Liver (tissue), 9 donors: ENCODE results near the gene SLC5A6. TPM values are rescaled to one million over a fixed set of nuclear protein-coding genes. Genes with fewer than 3 reads are reported as not detected.

ENCODE experiments used
- DNase-seq: peaks from one replicate; pipeline ENCODE4 v3.0.0-alpha.2; 2017; ENCODE audit warnings: low spot score
- H3K27ac ChIP-seq, 2 donors: one replicate each; pipeline ENCODE4 v1.7.0; 2013; ENCODE audit warnings: inconsistent platforms in 2 of 2, low read length in 2 of 2, control low read depth in 1 of 2, low read depth in 1 of 2, mild to moderate bottlenecking in 1 of 2
- H3K27me3 ChIP-seq, 4 donors: one replicate each; pipeline versions ENCODE4 v1.6.1 to v1.7.0; 2013; ENCODE audit warnings: low read length in 3 of 4, inconsistent platforms in 1 of 4, mild to moderate bottlenecking in 1 of 4, moderate library complexity in 1 of 4; ENCODE audit not compliant: control insufficient read depth in 4 of 4, insufficient read depth in 4 of 4
- H3K36me3 ChIP-seq, 4 donors: one replicate each; pipeline versions ENCODE4 v1.6.1 to v1.7.0; 2013; ENCODE audit warnings: low read length in 3 of 4, mild to moderate bottlenecking in 3 of 4, low read depth in 1 of 4, moderate library complexity in 1 of 4; ENCODE audit not compliant: control insufficient read depth in 4 of 4, insufficient read depth in 3 of 4
- H3K4me1 ChIP-seq, 4 donors: one replicate each; pipeline versions ENCODE4 v1.6.1 to v1.7.0; 2013; ENCODE audit warnings: low read length in 3 of 4, mild to moderate bottlenecking in 3 of 4, moderate library complexity in 1 of 4; ENCODE audit not compliant: control insufficient read depth in 4 of 4, insufficient read depth in 4 of 4
- H3K4me3 ChIP-seq, 3 donors: one replicate each; pipeline versions ENCODE4 v1.6.1 to v1.7.0; 2013; ENCODE audit warnings: low read length in 3 of 3, control low read depth in 1 of 3, low read depth in 1 of 3, mild to moderate bottlenecking in 1 of 3
- H3K9ac ChIP-seq, 2 donors: one replicate each; pipeline ENCODE4 v1.7.0; 2013; ENCODE audit warnings: low read length in 2 of 2, mild to moderate bottlenecking in 2 of 2, moderate library complexity in 2 of 2, control low read depth in 1 of 2, low read depth in 1 of 2
- H3K9me3 ChIP-seq, 4 donors: one replicate each; pipeline versions ENCODE4 v1.6.1 to v1.7.0; 2013; ENCODE audit warnings: low read length in 3 of 4; ENCODE audit not compliant: control insufficient read depth in 4 of 4
- EGR1 ChIP-seq, 2 donors: IDR thresholded peaks; 2 replicates each; pipeline ENCODE4 v1.6.1; 2016 to 2018; ENCODE audit warnings: antibody characterized with exemption in 2 of 2, low read depth in 2 of 2
- FOXA1 ChIP-seq: IDR thresholded peaks from 2 replicates; pipeline ENCODE4 v1.6.1; 2016; ENCODE audit warnings: antibody characterized with exemption
- FOXA2 ChIP-seq: IDR thresholded peaks from 2 replicates; pipeline ENCODE4 v1.6.1; 2016; ENCODE audit warnings: antibody characterized with exemption
- GABPA ChIP-seq, 2 donors: IDR thresholded peaks in 1 of 2; conservative IDR thresholded peaks in 1 of 2; 2 replicates each; pipeline ENCODE4 v1.6.1; 2016; ENCODE audit warnings: antibody characterized with exemption in 2 of 2, mild to moderate bottlenecking in 1 of 2, moderate library complexity in 1 of 2
- HNF4A ChIP-seq, 2 donors: conservative IDR thresholded peaks; 2 replicates each; pipeline ENCODE4 v1.6.1; 2016; ENCODE audit warnings: antibody characterized with exemption in 2 of 2, mild to moderate bottlenecking in 2 of 2
- HNF4G ChIP-seq: IDR thresholded peaks from 2 replicates; pipeline ENCODE4 v1.6.1; 2016; ENCODE audit warnings: antibody characterized with exemption
- JUND ChIP-seq, 2 donors: IDR thresholded peaks; 2 replicates each; pipeline ENCODE4 v1.6.1; 2016; ENCODE audit warnings: antibody characterized with exemption in 2 of 2
- NR2F2 ChIP-seq: IDR thresholded peaks from 2 replicates; pipeline ENCODE4 v1.6.1; 2016; ENCODE audit warnings: antibody characterized with exemption
- SP1 ChIP-seq: IDR thresholded peaks from 2 replicates; pipeline ENCODE4 v1.6.1; 2018; ENCODE audit warnings: antibody characterized with exemption, mild to moderate bottlenecking
- TAF1 ChIP-seq: conservative IDR thresholded peaks from 2 replicates; pipeline ENCODE4 v1.6.1; 2016; ENCODE audit warnings: antibody characterized with exemption, mild to moderate bottlenecking
- YY1 ChIP-seq: IDR thresholded peaks from 2 replicates; pipeline ENCODE4 v1.6.1; 2016; ENCODE audit warnings: antibody characterized with exemption, mild to moderate bottlenecking
- WGBS: extraction: QIAGEN DNeasy Blood & Tissue Kit; methylation state at CpG from one replicate; pipeline ENCODE4 v1.1.7; 2013; 5-methylcytosine and 5-hydroxymethylcytosine counted together
- polyA plus RNA-seq, 2 donors: library from polyadenylated mRNA; stranded (reverse) in 1 of 2; unstranded in 1 of 2; fragments of 200-250 nt in 1 of 2; fragments of >200 nt in 1 of 2; fragmentation: Nextera tagmentation in 1 of 2; extraction: Ambion mirVana in 1 of 2; gene quantifications; one replicate each; pipeline versions ENCODE4 v1.2.1 to v1.2.3, GENCODE V29; 2013 to 2015
- total RNA-seq, 2 donors: library from RNA; depleted of rRNA; stranded (reverse); fragments of >200 nt; gene quantifications; one replicate each; pipeline ENCODE4 v1.2.3, GENCODE V29; 2014
- TF ChIP-seq, protein P1 (sequence below): IDR thresholded peaks from 2 replicates; pipeline ENCODE4 v1.6.1; 2016; ENCODE audit warnings: antibody characterized with exemption, mild to moderate bottlenecking
- TF ChIP-seq, protein P2 (sequence below): IDR thresholded peaks from 2 replicates; pipeline ENCODE4 v1.6.1; 2016; ENCODE audit warnings: antibody characterized with exemption
- TF ChIP-seq, protein P3 (sequence below): fragments of 150-350 bp; IDR thresholded peaks from 2 replicates; pipeline ENCODE4 v1.5.1; 2017; ENCODE audit warnings: improper control_type of control experiment, low read depth, low read length; ENCODE audit not compliant: missing input control
- TF ChIP-seq, protein P4 (sequence below): IDR thresholded peaks from 2 replicates; pipeline ENCODE4 v1.6.1; 2016; ENCODE audit warnings: antibody characterized with exemption
- TF ChIP-seq, protein P5 (sequence below): IDR thresholded peaks from 2 replicates; pipeline ENCODE4 v1.6.1; 2016; ENCODE audit warnings: antibody characterized with exemption
- donor health status: healthy.
- donor health status: healthy.
- donor health status: healthy.
- donor health status: healthy.
- donor health status: healthy.

Gene SLC5A6
- total and polyA plus RNA-seq, 4 donors, result 12.5 to 217 (median 73.0) TPM

DNA sequence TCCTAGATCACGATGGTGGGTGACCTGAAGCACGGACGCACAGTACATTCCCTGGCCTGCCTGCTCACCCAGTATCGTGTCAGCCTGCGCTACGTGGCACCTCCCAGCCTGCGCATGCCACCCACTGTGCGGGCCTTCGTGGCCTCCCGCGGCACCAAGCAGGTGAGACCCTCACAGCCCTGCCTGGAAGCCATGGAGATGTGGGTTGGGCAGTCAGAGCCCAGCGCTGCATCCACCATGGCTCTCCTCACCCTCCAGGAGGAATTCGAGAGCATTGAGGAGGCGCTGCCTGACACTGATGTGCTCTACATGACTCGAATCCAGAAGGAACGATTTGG, 30.5 kb upstream of the SLC5A6 start:
- Histone ChIP-seq H3K4me3 (no peak overlapping the region), H3K27ac (no peak overlapping the region), H3K36me3 (peaks cover 27 to 67% (median 55%) of the 10 kb centered on the region in 4 donors), H3K9me3 (no peaks in the 10 kb centered on the region), H3K27me3 (no peaks in the 10 kb centered on the region), H3K9ac (no peak overlapping the region), H3K4me1 (no peaks in the 10 kb centered on the region)
- no peak for TF ChIP-seq FOXA2
- no peak for TF ChIP-seq TAF1
- TF ChIP-seq YY1, result no peak
- TF ChIP-seq FOXA1, result no peak
- TF ChIP-seq HNF4A (conservative IDR thresholded peaks at IDR 0.05), result no peak
- TF ChIP-seq JUND (IDR thresholded peaks at IDR 0.05), result no peak
- TF ChIP-seq, protein P1, sequence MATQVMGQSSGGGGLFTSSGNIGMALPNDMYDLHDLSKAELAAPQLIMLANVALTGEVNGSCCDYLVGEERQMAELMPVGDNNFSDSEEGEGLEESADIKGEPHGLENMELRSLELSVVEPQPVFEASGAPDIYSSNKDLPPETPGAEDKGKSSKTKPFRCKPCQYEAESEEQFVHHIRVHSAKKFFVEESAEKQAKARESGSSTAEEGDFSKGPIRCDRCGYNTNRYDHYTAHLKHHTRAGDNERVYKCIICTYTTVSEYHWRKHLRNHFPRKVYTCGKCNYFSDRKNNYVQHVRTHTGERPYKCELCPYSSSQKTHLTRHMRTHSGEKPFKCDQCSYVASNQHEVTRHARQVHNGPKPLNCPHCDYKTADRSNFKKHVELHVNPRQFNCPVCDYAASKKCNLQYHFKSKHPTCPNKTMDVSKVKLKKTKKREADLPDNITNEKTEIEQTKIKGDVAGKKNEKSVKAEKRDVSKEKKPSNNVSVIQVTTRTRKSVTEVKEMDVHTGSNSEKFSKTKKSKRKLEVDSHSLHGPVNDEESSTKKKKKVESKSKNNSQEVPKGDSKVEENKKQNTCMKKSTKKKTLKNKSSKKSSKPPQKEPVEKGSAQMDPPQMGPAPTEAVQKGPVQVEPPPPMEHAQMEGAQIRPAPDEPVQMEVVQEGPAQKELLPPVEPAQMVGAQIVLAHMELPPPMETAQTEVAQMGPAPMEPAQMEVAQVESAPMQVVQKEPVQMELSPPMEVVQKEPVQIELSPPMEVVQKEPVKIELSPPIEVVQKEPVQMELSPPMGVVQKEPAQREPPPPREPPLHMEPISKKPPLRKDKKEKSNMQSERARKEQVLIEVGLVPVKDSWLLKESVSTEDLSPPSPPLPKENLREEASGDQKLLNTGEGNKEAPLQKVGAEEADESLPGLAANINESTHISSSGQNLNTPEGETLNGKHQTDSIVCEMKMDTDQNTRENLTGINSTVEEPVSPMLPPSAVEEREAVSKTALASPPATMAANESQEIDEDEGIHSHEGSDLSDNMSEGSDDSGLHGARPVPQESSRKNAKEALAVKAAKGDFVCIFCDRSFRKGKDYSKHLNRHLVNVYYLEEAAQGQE, result no peak
- TF ChIP-seq, protein P2, sequence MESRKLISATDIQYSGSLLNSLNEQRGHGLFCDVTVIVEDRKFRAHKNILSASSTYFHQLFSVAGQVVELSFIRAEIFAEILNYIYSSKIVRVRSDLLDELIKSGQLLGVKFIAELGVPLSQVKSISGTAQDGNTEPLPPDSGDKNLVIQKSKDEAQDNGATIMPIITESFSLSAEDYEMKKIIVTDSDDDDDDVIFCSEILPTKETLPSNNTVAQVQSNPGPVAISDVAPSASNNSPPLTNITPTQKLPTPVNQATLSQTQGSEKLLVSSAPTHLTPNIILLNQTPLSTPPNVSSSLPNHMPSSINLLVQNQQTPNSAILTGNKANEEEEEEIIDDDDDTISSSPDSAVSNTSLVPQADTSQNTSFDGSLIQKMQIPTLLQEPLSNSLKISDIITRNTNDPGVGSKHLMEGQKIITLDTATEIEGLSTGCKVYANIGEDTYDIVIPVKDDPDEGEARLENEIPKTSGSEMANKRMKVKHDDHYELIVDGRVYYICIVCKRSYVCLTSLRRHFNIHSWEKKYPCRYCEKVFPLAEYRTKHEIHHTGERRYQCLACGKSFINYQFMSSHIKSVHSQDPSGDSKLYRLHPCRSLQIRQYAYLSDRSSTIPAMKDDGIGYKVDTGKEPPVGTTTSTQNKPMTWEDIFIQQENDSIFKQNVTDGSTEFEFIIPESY, result no peak
- no peak for TF ChIP-seq EGR1 (IDR thresholded peaks at IDR 0.05; ENCODE audit: low read depth in 2 of 2)
- TF ChIP-seq NR2F2, result no peak
- TF ChIP-seq, protein P3, sequence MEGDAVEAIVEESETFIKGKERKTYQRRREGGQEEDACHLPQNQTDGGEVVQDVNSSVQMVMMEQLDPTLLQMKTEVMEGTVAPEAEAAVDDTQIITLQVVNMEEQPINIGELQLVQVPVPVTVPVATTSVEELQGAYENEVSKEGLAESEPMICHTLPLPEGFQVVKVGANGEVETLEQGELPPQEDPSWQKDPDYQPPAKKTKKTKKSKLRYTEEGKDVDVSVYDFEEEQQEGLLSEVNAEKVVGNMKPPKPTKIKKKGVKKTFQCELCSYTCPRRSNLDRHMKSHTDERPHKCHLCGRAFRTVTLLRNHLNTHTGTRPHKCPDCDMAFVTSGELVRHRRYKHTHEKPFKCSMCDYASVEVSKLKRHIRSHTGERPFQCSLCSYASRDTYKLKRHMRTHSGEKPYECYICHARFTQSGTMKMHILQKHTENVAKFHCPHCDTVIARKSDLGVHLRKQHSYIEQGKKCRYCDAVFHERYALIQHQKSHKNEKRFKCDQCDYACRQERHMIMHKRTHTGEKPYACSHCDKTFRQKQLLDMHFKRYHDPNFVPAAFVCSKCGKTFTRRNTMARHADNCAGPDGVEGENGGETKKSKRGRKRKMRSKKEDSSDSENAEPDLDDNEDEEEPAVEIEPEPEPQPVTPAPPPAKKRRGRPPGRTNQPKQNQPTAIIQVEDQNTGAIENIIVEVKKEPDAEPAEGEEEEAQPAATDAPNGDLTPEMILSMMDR, result no peak
- TF ChIP-seq, protein P4, sequence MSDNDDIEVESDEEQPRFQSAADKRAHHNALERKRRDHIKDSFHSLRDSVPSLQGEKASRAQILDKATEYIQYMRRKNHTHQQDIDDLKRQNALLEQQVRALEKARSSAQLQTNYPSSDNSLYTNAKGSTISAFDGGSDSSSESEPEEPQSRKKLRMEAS, result no peak
- no peak for TF ChIP-seq HNF4G
- no peak for DNase-seq
- 98% methylated on average over 16 of the region's 16 CpGs for WGBS

DNA sequence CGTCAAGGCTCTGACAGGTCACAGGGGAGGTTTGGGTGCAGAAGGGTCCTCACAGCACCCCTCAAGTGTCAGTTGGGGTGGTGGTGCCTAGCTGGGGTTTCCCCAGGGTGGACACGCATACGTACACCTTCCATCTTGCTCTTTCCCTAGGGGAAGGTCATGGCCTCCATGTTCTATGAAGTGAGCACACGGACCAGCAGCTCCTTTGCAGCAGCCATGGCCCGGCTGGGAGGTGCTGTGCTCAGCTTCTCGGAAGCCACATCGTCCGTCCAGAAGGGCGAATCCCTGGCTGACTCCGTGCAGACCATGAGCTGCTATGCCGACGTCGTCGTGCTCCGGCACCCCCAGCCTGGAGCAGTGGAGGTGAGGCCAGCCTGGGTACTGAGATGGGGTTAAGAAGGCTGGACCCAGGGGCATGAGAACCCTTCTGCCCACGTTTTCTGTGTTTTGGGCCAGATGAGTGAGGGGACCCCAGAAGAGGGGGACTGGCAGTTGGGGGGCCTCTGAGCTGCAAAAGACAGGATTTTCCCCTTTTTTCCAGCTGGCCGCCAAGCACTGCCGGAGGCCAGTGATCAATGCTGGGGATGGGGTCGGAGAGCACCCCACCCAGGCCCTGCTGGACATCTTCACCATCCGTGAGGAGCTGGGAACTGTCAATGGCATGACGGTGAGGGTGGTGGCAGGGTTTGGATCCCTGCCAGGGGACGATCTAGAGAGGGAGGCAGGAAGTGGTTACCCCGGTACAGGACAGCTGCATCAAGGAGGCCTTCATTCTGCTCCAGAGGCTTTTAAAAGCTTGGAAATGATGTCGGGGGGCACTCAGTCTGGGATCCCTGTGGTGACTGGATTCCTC, 29.9 kb upstream of the SLC5A6 start:
- Histone ChIP-seq H3K27ac (no peak overlapping the region), H3K4me1 (no peaks in the 10 kb centered on the region), H3K4me3 (no peak overlapping the region), H3K9ac (no peak overlapping the region), H3K36me3 (peaks cover 30 to 73% (median 57%) of the 10 kb centered on the region in 4 donors), H3K27me3 (no peaks in the 10 kb centered on the region), H3K9me3 (no peaks in the 10 kb centered on the region)
- 90% methylated on average over 24 of the region's 24 CpGs for WGBS
- DNase-seq, result no peak
- TF ChIP-seq FOXA2, result no peak
- no peak for TF ChIP-seq YY1
- TF ChIP-seq HNF4G, result no peak
- no peak for TF ChIP-seq GABPA (IDR thresholded peaks at IDR 0.05 in 1 of 2, conservative IDR thresholded peaks at IDR 0.05 in 1 of 2)
- TF ChIP-seq JUND (IDR thresholded peaks at IDR 0.05), result no peak
- no peak for TF ChIP-seq TAF1
- no peak for TF ChIP-seq EGR1 (IDR thresholded peaks at IDR 0.05; ENCODE audit: low read depth in 2 of 2)
- no peak for TF ChIP-seq SP1
- TF ChIP-seq FOXA1, result no peak
- TF ChIP-seq, protein P5, sequence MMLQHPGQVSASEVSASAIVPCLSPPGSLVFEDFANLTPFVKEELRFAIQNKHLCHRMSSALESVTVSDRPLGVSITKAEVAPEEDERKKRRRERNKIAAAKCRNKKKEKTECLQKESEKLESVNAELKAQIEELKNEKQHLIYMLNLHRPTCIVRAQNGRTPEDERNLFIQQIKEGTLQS, result no peak
- TF ChIP-seq, protein P2, result no peak
- TF ChIP-seq, protein P4, result no peak
- TF ChIP-seq NR2F2, result no peak
- TF ChIP-seq, protein P3, result no peak
